ENCODE measurements around the gene BLTP2.

- TF ChIP-seq INSM2 (tag by site-specific recombination; IDR thresholded peaks at IDR 0.05) (no peak), TCF7L2 (IDR thresholded peaks at IDR 0.05; ENCODE audit: borderline replicate concordance, low read depth, low read length) (no peak), ZNF843 (tag by site-specific recombination; IDR thresholded peaks at IDR 0.05) (no peak), GLI4 (tag by site-specific recombination; IDR thresholded peaks at IDR 0.05) (no peak), ZNF777 (tag by site-specific recombination; IDR thresholded peaks at IDR 0.05; ENCODE audit: borderline replicate concordance) (no peak), CTCF (tag by site-specific recombination; IDR thresholded peaks at IDR 0.05) (no peak), ZFHX2 (tag by site-specific recombination; conservative IDR thresholded peaks at IDR 0.05) (no peak), ZNF488 (tag by site-specific recombination; IDR thresholded peaks at IDR 0.05) (no peak), ZNF596 (tag by site-specific recombination; IDR thresholded peaks at IDR 0.05) (no peak), BCL11A (tag by site-specific recombination; IDR thresholded peaks at IDR 0.05; ENCODE audit: low read depth) (no peak), ZBTB1 (tag by site-specific recombination; IDR thresholded peaks at IDR 0.05) (no peak), ZNF549 (tag by site-specific recombination; IDR thresholded peaks at IDR 0.05) (no peak), ZNF10 (tag by site-specific recombination; IDR thresholded peaks at IDR 0.05) (no peak)
Measured at GRCh38 chr17:28597606-28598383, 47.2 kb downstream of the BLTP2 start.
